ENCODE data around the gene BAHCC1.

Gene BAHCC1

GRCh38 chr17:81468770-81469121 is 73.5 kb downstream of the BAHCC1 start:
- no peak overlapping the region for H3K4me3 ChIP-seq (ENCODE audit: low read depth, low read length)
- H3K27me3 ChIP-seq (replicated peaks), result no peaks in the 10 kb centered on the region
- H3K27ac ChIP-seq, result no peak overlapping the region
- H3K36me3 ChIP-seq (replicated peaks), result no peaks in the 10 kb centered on the region
- TF ChIP-seq CTCF (IDR thresholded peaks at IDR 0.05; ENCODE audit: low read depth, low read length, missing control alignments), result no peak
- in situ Hi-C loops (cut with HindIII; ENCODE audit: low pct_ligation_motif_present, low sequenced_read_pairs), result no loop called here
- no peak for DNase-seq

- Histone ChIP-seq H3K4me3 (ENCODE audit: low read depth, low read length) (no peak overlapping the region), H3K36me3 (replicated peaks) (no peaks in the 10 kb centered on the region), H3K27me3 (replicated peaks) (no peaks in the 10 kb centered on the region), H3K27ac (no peak overlapping the region)
- no peak for DNase-seq
- TF ChIP-seq CTCF (IDR thresholded peaks at IDR 0.05; ENCODE audit: low read depth, low read length, missing control alignments), result no peak
- in situ Hi-C loops (cut with HindIII; ENCODE audit: low pct_ligation_motif_present, low sequenced_read_pairs), result no loop called here
Measured at GRCh38 chr17:81469266-81469665, 74.0 kb downstream of the BAHCC1 start.

- H3K36me3 ChIP-seq (replicated peaks), result no peaks in the 10 kb centered on the region
- H3K27me3 ChIP-seq (replicated peaks), result no peaks in the 10 kb centered on the region
- no peak for TF ChIP-seq CTCF (IDR thresholded peaks at IDR 0.05; ENCODE audit: low read depth, low read length, missing control alignments)
- in situ Hi-C loops (cut with HindIII; ENCODE audit: low pct_ligation_motif_present, low sequenced_read_pairs), result no loop called here
- H3K4me3 ChIP-seq (ENCODE audit: low read depth, low read length), result no peak overlapping the region
- no peak for DNase-seq
- no peak overlapping the region for H3K27ac ChIP-seq
Measured at GRCh38 chr17:81470270-81470943, 75.2 kb downstream of the BAHCC1 start.

DNA sequence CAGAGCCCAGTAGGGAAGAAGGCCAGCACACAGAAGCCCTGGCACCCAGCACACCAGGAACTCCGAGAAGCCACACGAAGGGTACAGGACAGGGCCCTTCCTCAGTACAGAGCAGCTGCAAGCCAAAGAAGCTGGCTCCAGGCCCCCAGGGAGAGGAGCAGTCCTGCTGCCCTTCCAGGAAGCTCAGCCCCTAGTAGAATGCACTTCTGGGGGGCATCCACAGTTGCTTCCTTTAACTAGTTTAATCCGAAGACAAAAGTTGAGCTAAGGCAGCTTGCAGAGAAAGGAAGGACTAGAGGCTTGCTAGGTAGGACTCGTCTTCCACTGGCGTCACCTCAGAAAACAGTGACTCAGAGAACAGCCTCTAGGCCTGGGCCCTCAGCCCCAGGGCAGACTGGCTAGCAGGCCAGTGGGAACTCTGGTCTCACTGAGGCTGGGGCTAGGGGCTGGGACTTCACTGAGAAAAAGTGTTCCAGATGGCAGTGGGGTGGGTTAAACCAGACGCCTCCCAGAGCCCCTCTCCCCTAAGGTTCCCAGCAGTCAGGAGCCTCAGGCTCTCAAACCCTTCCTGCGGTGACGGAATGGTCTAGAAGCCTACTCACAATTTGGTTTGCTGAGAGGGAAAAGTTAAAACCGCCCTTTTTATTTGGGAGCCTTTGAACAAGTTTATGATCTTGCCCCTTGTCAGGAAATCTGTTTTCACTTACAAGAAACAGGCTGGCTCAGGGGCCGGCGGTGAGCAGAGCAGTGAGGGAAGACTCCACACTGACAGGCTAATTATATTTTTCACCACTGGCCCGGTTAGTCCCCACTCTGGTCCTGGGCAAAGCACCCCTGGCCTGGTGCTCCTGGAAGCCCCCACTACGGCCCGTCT is 75.9 kb downstream of the BAHCC1 start:
- H3K4me3 ChIP-seq (ENCODE audit: low read depth, low read length), result no peak overlapping the region

DNA sequence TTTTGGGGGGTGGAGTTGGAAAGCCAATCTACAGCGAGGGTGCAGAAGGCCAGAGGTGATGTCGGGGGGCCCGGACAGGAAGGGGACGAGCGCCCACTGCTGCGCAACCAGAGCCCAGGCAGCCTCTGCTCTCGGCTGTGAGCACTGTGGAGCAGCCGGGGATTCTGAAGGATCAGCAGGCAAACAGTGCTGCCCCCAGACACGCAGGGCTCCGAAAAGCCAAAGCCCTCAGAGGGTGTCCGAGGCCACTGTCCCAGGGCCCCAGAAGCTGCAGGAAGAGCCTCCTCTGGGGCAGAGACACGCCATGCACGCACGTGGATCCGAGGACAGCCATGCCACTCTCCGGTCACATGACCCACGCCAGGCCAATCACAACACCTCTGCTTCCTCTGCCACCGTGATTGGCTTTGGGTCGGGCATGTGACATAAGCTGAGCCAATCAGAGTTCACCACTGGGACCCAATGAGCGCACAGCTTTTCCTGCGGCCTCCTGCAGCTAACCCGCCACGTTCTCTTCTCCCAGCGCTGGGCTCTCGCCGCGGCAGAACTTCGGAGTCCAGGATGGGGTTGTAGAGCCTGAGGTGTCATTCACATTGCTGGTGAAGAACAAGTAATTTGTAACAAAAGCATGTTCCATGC is 76.7 kb downstream of the BAHCC1 start:
- no peaks in the 10 kb centered on the region for H3K27me3 ChIP-seq (replicated peaks)
- no peaks in the 10 kb centered on the region for H3K36me3 ChIP-seq (replicated peaks)
- TF ChIP-seq CTCF (IDR thresholded peaks at IDR 0.05; ENCODE audit: low read depth, low read length, missing control alignments), result peak; percentile 34
- in situ Hi-C loops (cut with HindIII; ENCODE audit: low pct_ligation_motif_present, low sequenced_read_pairs), result no loop called here
- peak; percentile 94 for DNase-seq
- H3K27ac ChIP-seq, result no peak overlapping the region
- H3K4me3 ChIP-seq (ENCODE audit: low read depth, low read length), result no peak overlapping the region

More for the DNA sequence above, 75.9 kb downstream of the BAHCC1 start:
- no peak overlapping the region for H3K27ac ChIP-seq
- in situ Hi-C loops (cut with HindIII; ENCODE audit: low pct_ligation_motif_present, low sequenced_read_pairs), result no loop called here
- TF ChIP-seq CTCF (IDR thresholded peaks at IDR 0.05; ENCODE audit: low read depth, low read length, missing control alignments), result no peak
- DNase-seq, result no peak
- no peaks in the 10 kb centered on the region for H3K27me3 ChIP-seq (replicated peaks)
- H3K36me3 ChIP-seq (replicated peaks), result no peaks in the 10 kb centered on the region
